Measurements from ENCODE around the gene SLC16A8.

- no peak for TF ChIP-seq POLR2A (IDR thresholded peaks at IDR 0.05)
- TF ChIP-seq, protein P1, sequence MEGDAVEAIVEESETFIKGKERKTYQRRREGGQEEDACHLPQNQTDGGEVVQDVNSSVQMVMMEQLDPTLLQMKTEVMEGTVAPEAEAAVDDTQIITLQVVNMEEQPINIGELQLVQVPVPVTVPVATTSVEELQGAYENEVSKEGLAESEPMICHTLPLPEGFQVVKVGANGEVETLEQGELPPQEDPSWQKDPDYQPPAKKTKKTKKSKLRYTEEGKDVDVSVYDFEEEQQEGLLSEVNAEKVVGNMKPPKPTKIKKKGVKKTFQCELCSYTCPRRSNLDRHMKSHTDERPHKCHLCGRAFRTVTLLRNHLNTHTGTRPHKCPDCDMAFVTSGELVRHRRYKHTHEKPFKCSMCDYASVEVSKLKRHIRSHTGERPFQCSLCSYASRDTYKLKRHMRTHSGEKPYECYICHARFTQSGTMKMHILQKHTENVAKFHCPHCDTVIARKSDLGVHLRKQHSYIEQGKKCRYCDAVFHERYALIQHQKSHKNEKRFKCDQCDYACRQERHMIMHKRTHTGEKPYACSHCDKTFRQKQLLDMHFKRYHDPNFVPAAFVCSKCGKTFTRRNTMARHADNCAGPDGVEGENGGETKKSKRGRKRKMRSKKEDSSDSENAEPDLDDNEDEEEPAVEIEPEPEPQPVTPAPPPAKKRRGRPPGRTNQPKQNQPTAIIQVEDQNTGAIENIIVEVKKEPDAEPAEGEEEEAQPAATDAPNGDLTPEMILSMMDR (IDR thresholded peaks at IDR 0.05) = no peak
Observed at GRCh38 chr22:38098410-38099249, 14.6 kb upstream of the SLC16A8 start.
